Eye (tissue), 1 donor: Measurements from ENCODE around the gene PLEKHN1.

Source experiments
- DNase-seq: peaks from one replicate; pipeline ENCODE4 v3.0.0-alpha.2; 2015

Gene PLEKHN1

DNA sequence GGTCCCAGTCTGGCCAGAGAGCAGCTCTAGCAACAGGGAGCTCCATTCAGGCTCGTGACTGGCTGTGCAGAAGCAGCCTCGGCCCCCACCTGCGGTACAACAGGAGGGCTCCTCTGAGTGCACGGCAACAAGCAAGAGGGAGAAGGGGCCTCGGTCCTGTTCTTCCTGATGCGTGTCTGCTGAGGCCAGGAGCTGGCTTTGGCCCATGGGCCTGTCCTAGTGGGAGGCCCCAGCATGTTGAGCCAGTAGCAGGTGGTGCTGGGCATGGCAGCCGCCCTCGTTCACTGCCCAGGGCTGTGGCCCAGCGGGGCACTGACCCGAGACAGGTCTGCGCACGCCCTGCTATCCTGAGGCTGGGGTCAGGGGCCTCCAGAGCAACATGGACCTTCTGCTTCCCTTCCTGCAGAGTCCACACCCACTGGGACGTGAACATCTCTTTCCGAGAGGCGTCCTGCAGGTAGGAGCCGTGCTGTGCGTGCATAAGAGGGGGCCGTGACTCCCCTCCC, 35.6 kb upstream of the PLEKHN1 start:
- DNase-seq: peak; percentile 4

DNA sequence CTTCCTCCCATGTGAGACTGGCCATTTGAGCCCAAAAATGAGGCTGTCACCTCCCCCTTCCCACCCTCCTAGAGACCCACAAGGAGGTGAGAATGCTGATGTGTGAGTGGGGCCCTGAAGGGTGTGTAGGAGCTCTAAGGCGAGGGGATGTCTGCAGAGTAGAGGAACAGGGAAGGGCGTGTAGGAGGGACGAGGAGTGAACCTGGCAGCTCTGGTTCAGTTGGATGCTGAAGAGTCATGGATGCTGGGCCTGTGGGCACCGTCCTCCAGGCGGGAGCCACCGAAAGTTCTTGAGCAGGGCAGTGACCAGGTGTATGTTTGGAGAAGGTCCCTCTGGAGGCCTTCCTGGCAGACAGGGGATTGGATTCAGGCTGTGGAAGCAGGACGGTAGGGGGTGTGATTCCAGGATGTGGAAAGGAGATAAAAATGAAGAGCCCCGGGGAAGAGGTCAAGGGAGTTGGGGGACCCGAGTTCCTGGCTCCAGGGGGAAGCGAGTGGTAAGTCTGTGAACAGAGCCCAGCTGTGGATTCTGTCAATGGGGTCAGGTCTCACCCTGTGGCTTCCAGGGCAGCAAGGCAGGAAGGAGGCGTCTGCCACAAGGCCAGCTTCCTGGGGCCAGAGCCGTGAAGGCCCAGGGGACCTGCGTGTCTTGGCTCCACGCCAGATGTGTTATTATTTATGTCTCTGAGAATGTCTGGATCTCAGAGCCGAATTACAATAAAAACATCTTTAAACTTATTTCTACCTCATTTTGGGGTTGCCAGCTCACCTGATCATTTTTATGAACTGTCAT, 34.7 kb upstream of the PLEKHN1 start:
- peak; percentile 53 for DNase-seq

DNA sequence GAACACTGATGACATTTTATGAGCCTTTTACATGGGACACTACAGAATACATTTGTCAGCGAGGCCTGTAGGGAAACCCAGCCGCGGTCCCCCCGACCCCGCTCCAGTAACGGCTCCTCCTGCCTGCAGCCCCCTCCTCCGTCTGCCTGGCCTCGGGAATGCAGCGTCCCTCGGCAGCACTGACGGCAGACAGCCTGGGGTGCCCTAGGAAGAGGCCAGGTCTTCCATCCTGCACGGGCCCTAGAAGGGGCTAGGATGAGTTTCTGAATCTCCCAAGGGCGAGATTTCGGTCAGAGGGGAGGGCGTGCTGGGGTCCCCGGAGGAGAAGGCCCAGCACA, 34.1 kb upstream of the PLEKHN1 start:
- peak; percentile 52 for DNase-seq

DNA sequence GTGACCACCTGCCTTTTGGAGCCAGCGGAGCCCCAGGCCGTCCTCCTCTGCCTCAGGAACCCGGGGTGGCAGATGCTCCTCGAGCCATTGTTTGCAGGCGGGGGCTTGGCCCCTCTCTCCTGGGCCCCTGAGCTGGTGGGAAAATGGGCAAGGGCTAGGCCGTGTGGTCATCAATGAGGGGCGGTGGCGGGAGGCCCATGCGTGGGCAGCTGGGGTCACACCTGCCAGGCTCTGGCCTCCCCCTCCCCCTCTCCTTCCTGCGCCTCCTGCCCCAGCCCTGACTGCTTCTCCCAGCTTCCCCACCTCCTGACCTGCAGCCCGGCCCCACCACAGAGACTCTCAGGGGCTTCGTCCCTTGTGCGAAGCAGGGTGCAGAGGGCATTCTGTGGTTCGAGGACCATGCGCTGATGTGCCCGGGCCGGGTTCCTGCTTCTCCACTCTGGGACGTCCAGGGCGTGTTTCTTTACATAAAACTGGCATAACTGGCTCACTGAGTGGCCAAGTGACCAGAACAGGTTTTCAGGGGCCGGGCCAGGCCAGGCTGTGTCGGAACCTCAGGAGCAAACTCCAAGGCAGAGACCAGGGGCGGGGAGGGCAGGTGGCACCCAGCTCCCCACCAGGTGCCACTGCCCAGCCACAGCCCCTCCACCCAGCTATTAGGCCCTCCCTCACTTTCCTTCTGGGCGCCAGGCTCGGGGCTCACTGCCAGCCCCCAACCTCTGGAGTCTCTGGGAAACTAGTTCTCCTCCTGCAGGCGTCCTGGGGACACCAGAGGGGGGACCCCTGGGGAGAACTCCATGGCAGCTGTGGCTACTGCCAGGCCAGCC, 33.3 kb upstream of the PLEKHN1 start:
- peak; percentile 39 for DNase-seq

DNA sequence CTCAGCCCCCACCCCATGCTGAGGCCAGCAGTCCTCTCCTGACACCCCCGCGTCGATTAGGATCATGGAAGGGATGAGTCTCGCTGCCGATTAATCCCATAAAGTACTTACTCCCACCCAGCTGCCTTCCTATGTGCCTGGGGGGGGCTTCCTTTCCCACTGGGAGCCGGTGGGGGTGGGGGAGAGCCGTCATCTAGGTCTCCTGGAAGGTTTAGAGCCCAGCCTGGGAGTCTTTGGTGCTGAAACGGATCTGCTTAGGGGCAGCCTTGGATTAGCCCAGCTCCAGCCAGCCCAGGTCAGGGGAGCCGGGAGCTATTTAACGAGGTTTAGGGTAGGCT, 32.7 kb upstream of the PLEKHN1 start:
- DNase-seq: peak; percentile 55

DNA sequence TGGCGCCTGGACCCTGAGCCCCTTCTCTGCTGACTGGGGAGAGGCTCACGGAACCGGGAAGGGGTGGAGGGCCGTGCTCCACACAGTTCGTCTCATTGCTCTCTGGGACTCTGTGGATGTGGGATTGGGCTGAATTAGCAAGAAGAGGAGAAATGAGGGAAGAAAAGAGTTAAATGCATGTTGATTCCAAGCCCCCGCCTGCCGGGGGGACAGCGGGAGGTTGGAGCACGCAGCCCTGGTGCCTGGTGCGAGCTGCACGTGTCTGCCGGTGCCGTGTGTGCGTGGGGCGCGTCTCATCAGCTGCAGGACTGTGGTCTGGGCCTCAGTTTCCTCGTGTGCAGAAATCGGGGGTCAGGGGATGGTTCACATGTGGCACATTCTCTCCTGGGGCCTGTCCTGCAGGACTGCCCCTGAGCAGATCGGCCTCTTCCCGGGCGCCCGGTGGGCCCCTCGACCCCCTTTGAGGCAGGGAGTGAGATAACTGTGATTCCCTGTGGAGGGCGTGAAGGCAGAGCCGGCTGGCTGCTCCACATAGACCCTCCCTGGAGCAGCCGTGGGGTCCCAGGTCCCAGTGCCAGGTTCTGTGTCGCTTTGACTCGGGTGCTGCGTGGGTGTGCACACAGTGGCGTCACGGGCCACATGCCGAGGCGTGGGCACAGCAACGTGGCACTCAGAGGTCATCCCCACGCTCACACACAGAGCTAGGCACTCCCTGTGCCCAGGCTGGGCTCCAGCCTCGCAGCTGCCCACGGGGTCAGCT, 31.1 kb upstream of the PLEKHN1 start:
- peak; percentile 49 for DNase-seq

DNA sequence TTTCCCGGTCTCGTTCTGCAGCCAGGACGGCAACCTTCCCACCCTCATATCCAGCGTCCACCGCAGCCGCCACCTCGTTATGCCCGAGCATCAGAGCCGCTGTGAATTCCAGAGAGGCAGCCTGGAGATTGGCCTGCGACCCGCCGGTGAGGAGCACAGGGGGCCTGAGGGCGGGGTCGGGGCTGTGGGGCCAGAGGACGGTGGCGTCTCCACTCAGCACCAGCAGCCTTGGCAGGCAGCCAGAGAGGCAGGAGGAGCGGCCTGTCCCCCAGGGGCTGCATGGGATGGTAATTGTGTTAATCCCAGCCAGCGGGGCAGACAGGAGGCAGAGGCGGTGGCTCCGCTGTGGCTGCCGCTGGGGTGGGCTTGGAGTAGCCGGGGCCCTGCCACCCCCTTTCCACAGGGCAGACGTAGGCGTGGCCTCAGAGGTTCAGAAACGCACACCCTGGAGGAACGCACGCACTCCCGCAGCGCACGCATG, 30.5 kb upstream of the PLEKHN1 start:
- peak; percentile 96 for DNase-seq

DNA sequence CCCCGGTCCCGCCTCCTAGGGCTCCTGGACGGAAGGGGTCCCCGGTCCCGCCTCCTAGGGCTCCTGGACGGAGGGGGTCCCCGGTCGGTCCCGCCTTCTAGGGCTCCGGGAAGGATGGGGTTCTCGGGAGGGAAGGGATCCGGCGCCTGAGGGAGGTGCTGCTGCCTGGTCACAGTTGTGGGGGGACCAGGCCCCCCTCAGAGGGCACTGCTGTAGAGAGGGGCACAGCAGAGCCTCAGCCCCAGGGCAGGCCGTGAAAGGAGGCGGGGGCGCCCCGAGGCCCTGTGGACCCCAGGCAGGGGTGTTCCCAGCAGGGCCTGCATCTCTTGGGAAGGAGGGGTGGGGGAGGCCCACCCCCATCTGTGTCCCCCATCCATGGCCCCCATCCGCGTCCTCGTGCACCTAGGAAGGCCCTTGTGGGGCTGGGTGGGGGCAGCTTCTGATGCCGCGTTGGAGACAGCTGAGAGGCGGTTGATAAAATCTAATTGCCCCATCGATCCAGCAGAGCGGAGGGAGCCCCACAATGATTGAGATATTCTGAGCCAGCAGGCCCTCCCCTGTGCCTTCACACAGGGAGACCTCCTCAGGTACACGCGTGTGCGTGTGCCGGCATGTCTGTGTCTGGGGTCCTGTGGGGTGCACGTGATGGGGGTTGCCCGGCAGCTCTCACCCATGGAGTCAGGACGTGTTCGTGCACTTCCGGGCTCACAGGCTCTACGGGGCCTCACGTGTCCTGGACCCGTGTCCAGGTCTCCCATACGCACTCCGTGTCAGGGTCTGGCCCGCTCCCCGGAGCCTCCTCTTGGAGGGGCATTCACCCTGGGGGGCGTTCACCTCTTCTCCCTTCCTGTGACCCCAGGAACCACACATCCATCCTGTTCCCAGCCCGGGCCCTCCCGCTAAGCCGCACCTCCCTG, 29.7 kb upstream of the PLEKHN1 start:
- peak; percentile 46 for DNase-seq

DNA sequence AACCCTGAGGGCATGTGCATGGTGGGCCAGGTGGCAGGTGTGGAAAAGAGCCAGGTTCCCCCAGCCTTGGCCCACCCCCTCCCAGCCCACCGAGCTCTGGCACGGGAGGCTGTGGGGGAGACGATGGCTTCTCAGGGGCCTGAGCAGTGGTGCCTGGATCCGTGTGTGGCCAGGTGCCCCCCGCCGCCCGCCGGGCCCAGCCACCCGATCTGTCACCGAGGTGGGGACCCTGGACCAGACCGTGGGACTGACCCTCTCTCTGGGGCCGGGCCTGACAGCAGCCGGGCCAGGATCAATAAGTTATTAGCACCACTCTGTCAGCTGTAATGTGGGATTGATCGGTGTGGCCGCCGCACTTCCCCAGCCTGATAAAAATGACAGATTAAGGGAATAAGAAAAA, 28.8 kb upstream of the PLEKHN1 start:
- peak; percentile 24 for DNase-seq

DNA sequence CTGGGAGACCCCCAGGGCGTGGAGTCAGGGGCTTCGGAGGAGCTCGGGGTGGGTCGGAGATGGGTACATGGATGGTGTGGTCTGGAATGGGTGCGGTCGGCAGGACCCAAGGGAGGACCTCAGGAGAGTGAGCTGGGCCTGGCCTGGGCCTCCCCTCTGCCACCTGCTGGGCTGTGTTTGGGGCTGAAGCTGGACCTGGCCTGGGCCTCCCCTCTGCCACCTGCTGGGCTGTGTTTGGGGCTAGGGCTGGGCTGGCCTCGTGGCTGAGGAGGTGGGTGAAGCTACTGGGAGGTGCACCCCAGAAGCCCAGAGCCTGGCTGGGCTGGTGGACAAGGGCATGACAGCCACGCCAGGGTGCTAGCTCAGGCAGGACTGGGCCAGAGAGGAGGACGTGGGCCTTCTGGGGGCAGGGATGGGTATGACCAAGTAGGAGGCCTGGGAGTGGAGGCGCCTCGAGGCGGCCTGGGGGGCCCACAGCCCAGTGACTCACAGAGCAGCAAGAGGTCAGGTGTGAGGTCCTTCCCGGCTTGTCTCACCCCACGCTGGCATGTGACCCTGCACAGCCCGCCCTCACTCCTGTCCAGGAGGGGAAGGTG, 28.1 kb upstream of the PLEKHN1 start:
- peak; percentile 26 for DNase-seq

DNA sequence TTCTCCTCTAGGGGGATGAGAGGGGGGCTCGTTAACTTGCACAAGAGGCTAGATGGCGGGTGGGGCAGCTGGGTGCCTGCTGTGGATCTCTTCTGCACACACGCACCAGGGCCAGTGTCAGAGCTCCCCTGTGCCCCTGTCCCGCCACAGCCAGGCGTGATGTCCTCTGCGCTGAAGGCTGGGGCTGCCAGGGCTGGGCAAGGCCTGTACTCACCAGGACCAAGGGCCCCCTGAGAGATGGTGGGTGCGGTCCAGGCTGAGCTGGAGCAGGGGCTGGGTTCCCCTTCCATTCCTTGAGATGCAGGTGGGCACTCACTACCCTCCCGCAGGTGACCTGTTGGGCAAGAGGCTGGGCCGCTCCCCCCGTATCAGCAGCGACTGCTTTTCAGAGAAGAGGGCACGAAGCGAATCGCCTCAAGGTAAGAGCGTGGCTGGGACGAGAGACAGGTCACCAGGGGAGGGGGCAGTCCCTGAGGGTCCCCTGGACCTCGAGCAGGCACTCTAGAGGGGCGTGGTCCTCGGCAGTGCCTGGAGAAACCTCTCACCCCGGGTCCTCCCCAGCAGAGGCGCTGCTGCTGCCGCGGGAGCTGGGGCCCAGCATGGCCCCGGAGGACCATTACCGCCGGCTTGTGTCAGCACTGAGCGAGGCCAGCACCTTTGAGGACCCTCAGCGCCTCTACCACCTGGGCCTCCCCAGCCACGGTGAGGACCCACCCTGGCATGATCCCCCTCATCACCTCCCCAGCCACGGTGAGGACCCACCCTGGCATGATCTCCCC, 27.4 kb upstream of the PLEKHN1 start:
- peak; percentile 45 for DNase-seq

DNA sequence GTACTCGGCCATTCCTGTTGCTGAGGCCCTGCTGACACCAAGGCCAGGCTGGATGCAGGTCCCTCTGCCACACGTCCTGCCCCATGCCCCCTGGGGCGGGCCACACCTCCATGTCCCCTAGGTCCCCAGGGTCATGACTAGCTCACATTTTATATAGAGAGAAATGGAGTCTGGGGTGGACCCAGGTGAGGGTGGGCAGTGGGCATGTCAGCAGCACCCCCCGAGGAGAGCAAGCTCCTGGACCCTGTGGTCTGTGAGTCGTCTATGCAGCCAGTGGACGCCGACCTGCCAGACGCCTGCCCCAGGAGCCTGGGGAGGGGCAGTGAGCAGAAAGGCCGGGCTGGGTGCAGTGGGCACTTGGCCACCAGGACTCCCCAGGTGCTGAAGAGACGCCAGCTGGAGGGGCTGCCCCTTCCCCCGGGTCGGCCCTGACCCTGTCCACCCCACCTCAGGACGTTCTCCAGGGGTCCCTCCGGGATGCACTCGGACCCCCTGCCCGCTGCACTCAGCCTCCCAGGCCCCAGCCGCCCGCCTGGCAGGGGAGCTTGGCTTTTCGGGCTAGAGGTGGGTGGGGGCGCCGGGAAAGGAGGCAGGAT, 26.7 kb upstream of the PLEKHN1 start:
- peak; percentile 42 for DNase-seq

DNA sequence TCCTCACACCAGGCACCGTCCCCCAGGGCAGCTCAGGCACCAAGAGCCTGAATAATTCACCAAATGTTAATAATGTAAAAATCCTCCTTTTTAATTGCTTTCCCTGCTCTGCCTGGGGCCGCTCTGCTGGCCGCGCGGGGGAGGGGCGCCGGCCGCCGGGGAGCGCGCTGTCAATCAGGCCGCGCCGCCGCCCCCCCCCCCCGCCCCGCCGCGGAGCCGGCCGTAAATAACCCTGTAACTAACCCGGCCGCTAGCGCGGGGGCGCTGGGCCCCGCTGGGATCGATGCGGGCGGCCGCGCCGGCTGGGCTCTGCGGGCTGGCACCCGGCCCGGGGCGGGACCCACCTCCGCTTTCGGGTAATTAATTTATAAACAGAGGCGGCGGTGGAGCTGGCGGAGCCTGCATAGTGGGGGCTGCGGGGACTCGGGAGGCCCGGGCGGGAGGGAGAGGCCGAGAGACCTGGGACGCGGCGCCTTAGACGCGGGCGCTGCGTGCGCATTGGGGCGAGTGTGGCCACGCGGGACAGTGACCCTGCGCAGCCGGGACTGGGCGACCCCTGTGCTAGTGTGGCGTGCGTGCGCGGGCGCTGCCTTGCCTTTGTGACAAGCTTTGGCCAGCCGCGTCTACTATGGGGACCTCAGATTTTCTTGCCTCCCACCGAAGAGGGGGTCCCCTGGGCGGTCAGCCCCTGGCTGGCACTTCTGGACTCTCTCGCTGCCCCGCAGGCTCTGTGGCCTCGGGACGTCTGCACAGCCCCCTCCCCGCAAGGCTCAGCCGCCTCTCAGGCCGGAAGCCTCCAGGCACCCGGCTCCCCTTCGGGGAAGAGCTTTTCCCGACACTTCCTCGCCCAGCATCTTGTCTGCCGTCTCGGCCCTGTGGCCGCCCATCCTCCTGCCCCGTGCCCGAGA, 25.9 kb upstream of the PLEKHN1 start:
- peak; percentile 87 for DNase-seq

DNA sequence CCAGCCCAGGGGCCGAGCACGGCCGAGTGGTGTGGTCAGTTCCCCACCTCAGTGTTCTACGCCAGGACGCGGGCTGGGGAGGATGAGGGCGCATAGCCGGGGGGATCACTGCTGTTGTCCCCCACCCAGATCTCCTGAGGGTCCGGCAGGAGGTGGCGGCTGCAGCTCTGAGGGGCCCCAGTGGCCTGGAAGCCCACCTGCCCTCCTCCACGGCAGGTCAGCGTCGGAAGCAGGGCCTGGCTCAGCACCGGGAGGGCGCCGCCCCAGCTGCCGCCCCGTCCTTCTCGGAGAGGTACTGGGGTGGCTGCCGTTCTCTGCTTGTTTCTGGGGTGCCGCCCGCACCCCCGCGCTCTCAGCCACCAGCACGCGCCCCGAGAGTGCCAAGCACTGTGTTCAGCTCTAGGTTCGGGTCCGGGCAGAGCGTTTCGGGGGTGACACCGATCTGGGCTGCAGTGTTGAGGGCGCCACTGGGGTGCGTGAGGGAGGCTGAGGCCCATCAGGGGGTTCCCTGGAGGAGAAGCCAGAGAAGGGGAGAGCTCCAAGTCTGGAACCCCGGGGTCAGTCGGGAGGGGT, 25.2 kb upstream of the PLEKHN1 start:
- DNase-seq: no peak

DNA sequence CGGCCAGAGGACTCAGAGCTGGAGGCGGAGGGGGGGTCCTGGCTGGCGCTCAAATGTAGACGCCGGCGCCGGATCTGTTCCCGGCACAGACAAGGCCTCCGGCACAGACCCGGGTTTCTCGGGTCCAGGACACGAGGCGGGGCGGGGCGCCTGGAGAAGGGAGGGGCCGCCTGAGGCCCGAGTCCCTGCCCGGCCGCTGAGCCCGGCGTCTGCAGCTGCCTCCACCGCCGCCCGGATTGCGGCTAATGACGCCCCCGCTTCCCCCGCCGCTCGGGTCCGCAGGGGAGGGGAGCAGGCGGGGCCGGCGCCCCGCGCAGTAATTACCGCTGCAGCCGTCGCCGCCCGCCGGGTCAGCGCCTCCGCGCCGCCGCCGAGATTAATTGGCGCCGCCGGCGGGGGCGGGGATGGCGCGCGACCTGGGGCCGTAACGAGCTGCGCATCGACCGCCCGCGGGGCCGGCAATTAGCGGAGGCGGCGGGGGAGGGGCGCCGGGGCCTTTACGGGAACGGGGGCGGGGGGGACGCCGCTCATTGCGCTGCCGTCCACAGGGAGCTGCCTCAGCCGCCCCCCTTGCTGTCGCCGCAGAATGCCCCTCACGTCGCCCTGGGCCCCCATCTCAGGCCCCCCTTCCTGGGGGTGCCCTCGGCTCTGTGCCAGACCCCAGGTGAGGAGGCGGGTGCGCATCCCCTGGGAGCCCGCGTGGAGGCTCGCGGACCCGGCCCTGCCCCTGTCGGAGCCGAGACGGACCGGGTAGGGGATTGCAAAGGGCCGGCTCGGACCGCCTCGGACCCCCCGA, 24.5 kb upstream of the PLEKHN1 start:
- DNase-seq: peak; percentile 94

DNA sequence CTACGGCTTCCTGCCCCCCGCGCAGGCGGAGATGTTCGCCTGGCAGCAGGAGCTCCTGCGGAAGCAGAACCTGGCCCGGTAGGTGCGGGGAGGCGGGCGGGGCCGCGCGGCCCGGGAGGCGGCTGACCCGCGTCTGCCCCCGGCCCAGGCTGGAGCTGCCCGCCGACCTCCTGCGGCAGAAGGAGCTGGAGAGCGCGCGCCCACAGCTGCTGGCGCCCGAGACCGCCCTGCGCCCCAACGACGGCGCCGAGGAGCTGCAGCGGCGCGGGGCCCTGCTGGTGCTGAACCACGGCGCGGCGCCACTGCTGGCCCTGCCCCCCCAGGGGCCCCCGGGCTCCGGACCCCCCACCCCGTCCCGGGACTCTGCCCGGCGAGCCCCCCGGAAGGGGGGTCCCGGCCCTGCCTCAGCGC, 23.9 kb upstream of the PLEKHN1 start:
- peak; percentile 75 for DNase-seq

DNA sequence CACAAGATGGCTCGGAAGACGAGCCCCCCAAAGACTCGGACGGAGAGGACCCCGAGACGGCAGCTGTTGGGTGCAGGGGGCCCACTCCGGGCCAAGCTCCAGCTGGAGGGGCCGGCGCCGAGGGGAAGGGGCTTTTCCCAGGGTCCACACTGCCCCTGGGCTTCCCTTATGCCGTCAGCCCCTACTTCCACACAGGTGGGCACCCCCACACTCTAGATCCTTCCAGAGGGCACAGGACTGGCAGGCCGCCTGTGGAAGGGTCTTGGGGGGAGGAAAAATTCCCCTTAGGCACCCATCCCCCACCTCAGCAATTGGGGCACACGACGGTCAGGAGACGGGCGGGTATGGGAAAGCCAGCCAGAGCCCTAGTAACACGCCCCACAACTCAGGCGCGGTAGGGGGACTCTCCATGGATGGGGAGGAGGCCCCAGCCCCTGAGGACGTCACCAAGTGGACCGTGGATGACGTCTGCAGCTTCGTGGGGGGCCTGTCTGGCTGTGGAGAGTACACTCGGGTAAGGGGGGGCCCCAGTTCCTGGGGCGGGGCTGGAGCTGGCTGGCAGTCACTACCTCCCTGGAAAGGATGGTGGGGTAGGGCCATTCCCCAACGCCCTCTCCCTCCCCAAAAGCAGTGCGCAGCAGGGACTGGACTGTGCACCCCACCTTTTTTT, 23.3 kb upstream of the PLEKHN1 start:
- DNase-seq: peak; percentile 60
